CD4-positive, alpha-beta memory T cell (primary cell): ENCODE measurements around the gene LPA. TPM values are rescaled to one million over a fixed set of nuclear protein-coding genes. Genes with fewer than 3 reads are reported as not detected.
"Not testable (repeated sequence)": the region's sequence is repeated elsewhere in the genome, so short reads cannot be mapped to it uniquely, and the experiment has no call there.

Experiments
- CTCF ChIA-PET: fragments of 350-600 bp; sonication (Branson Sonifier 250); formaldehyde crosslinking; loops from one replicate; lab custom pipeline; 2021; ENCODE audit warnings: inconsistent platforms; ENCODE audit not compliant: partially characterized antibody; lab: Charles Lee
- POLR2A ChIA-PET: fragments of 350-600 bp; sonication (Branson Sonifier 250); formaldehyde crosslinking; loops from one replicate; lab custom pipeline; 2021; ENCODE audit not compliant: partially characterized antibody; lab: Charles Lee
- DNase-seq, 5 donors: peaks; one replicate each; pipeline versions ENCODE4 v3.0.0 to v3.0.0-alpha.2; 2020 to 2022; ENCODE audit warnings: mixed read lengths in 1 of 5
- H3K27ac ChIP-seq: one replicate; pipeline ENCODE4 v1.7.0; 2013; ENCODE audit warnings: low read depth, low read length
- H3K27me3 ChIP-seq: 2 replicates; pipeline ENCODE4 v1.7.0; 2013; ENCODE audit warnings: mild to moderate bottlenecking, low read length, moderate library complexity; ENCODE audit not compliant: insufficient read depth
- H3K36me3 ChIP-seq: 2 replicates; pipeline ENCODE4 v1.7.0; 2013; ENCODE audit warnings: mild to moderate bottlenecking, low read length, moderate library complexity; ENCODE audit not compliant: insufficient read depth
- H3K4me1 ChIP-seq: 2 replicates; pipeline ENCODE4 v1.7.0; 2013; ENCODE audit warnings: mild to moderate bottlenecking, low read length, moderate library complexity; ENCODE audit not compliant: insufficient read depth
- H3K4me3 ChIP-seq, 2 donors: one replicate each; pipeline ENCODE4 v1.7.0; 2013; ENCODE audit warnings: low read length in 2 of 2, mild to moderate bottlenecking in 1 of 2
- H3K9me3 ChIP-seq, 2 donors: one replicate each; pipeline ENCODE4 v1.7.0; 2013; ENCODE audit warnings: low read length in 2 of 2, control low read depth in 1 of 2; ENCODE audit not compliant: control insufficient read depth in 1 of 2
- H3K27ac Mint-ChIP-seq, 7 donors: one replicate each; pipeline ENCODE4 v1.8.0; 2020 to 2021; ENCODE audit warnings: mixed read lengths in 7 of 7, mild to moderate bottlenecking in 6 of 7, inconsistent platforms in 3 of 7, moderate library complexity in 3 of 7
- H3K27me3 Mint-ChIP-seq, 2 donors: one replicate each; pipeline ENCODE4 v1.8.0; 2020 to 2021; ENCODE audit warnings: mixed read lengths in 2 of 2
- H3K36me3 Mint-ChIP-seq, 2 donors: one replicate each; pipeline ENCODE4 v1.8.0; 2020 to 2021; ENCODE audit warnings: mixed read lengths in 2 of 2, inconsistent platforms in 1 of 2, mild to moderate bottlenecking in 1 of 2
- H3K4me1 Mint-ChIP-seq, 4 donors: one replicate each; pipeline ENCODE4 v1.8.0; 2020 to 2021; ENCODE audit warnings: mixed read lengths in 4 of 4, mild to moderate bottlenecking in 1 of 4
- H3K4me3 Mint-ChIP-seq, 8 donors: one replicate each; pipeline ENCODE4 v1.8.0; 2020 to 2021; ENCODE audit warnings: mixed read lengths in 8 of 8, mild to moderate bottlenecking in 7 of 8, moderate library complexity in 6 of 8, inconsistent platforms in 3 of 8
- H3K9me3 Mint-ChIP-seq, 8 donors: one replicate each; pipeline ENCODE4 v1.8.0; 2020 to 2021; ENCODE audit warnings: mixed read lengths in 8 of 8, mild to moderate bottlenecking in 5 of 8, inconsistent platforms in 3 of 8, moderate library complexity in 1 of 8
- intact Hi-C: fragments of 100-400 bp; cut with micrococcal nuclease; formaldehyde crosslinking; loops from one replicate; pipeline ENCODE4 v1.15.1; 2023
- polyA plus RNA-seq, 2 donors: library from polyadenylated mRNA; unstranded; fragments of 300-500 nt; fragmentation: Illumina TruSeq; gene quantifications; one replicate each; pipeline ENCODE4 v1.2.3, GENCODE V29; 2021
- total RNA-seq, 2 experiments: library from RNA; stranded (reverse); gene quantifications; one replicate each; pipeline ENCODE4 v1.2.3, GENCODE V29; 2021

LPA gene
- total and polyA plus RNA-seq, 4 experiments from 2014 or later, result not detected

GRCh38 chr6:160695622-160696021 lies 31.5 kb upstream of the LPA start:
- H3K4me3 Mint-ChIP-seq, H3K4me1 Mint-ChIP-seq, H3K36me3 ChIP-seq, POLR2A ChIA-PET, H3K27ac Mint-ChIP-seq, H3K4me3 ChIP-seq, intact Hi-C loops, H3K27me3 Mint-ChIP-seq, H3K9me3 Mint-ChIP-seq, DNase-seq, H3K4me1 ChIP-seq, H3K9me3 ChIP-seq, H3K27me3 ChIP-seq, CTCF ChIA-PET, H3K27ac ChIP-seq, H3K36me3 Mint-ChIP-seq: not testable (repeated sequence)

- H3K27me3 ChIP-seq, H3K9me3 ChIP-seq, H3K36me3 Mint-ChIP-seq, H3K27ac ChIP-seq, H3K27ac Mint-ChIP-seq, intact Hi-C loops, H3K4me1 Mint-ChIP-seq, H3K4me3 ChIP-seq, H3K36me3 ChIP-seq, H3K4me1 ChIP-seq, H3K27me3 Mint-ChIP-seq, H3K9me3 Mint-ChIP-seq, POLR2A ChIA-PET, DNase-seq, CTCF ChIA-PET, H3K4me3 Mint-ChIP-seq: not testable (repeated sequence)
These were observed 30.9 kb upstream of the LPA start for GRCh38 chr6:160695025-160695424.

GRCh38 chr6:160692369-160692959 lies 28.4 kb upstream of the LPA start:
- CTCF ChIA-PET, result no interaction called here
- Mint-ChIP-seq H3K4me3 (no peak overlapping the region), H3K27me3 (peaks cover 0 to 7% of the 10 kb centered on the region in 2 donors)

GRCh38 chr6:160691617-160692016 lies 27.5 kb upstream of the LPA start:
- intact Hi-C loops, result no loop called here
- Mint-ChIP-seq H3K4me3 (no peak overlapping the region), H3K36me3 (no peaks in the 10 kb centered on the region), H3K27me3 (peaks cover 0 to 8% of the 10 kb centered on the region in 2 donors), H3K4me1 (no peaks in the 10 kb centered on the region), H3K9me3 (peaks cover 0 to 6% (median 0%) of the 10 kb centered on the region in 8 donors), H3K27ac (no peak overlapping the region)
- Histone ChIP-seq H3K27ac (no peak overlapping the region), H3K27me3 (no peaks in the 10 kb centered on the region), H3K36me3 (no peaks in the 10 kb centered on the region), H3K9me3 (no peaks in the 10 kb centered on the region), H3K4me1 (no peaks in the 10 kb centered on the region), H3K4me3 (no peak overlapping the region)
- DNase-seq, result no peak
- ChIA-PET POLR2A (no interaction called here), CTCF (no interaction called here)

More at GRCh38 chr6:160692369-160692959, 28.4 kb upstream of the LPA start:
- Mint-ChIP-seq H3K27ac (no peak overlapping the region), H3K9me3 (peaks cover 0 to 6% (median 0%) of the 10 kb centered on the region in 8 donors), H3K36me3 (no peaks in the 10 kb centered on the region), H3K4me1 (no peaks in the 10 kb centered on the region)
- POLR2A ChIA-PET, result no interaction called here
- Histone ChIP-seq H3K4me3 (no peak overlapping the region), H3K27me3 (no peaks in the 10 kb centered on the region), H3K4me1 (no peaks in the 10 kb centered on the region), H3K9me3 (no peaks in the 10 kb centered on the region), H3K27ac (no peak overlapping the region), H3K36me3 (no peaks in the 10 kb centered on the region)
- DNase-seq, result no peak
- intact Hi-C loops, result no loop called here

GRCh38 chr6:160690458-160690857 lies 26.4 kb upstream of the LPA start:
- Histone ChIP-seq H3K36me3 (no peaks in the 10 kb centered on the region), H3K4me1 (no peaks in the 10 kb centered on the region), H3K4me3 (no peak overlapping the region), H3K27ac (no peak overlapping the region), H3K9me3 (no peaks in the 10 kb centered on the region), H3K27me3 (no peaks in the 10 kb centered on the region)
- Mint-ChIP-seq H3K27me3 (peaks cover 0 to 8% of the 10 kb centered on the region in 2 donors), H3K9me3 (peaks cover 0 to 5% (median 0%) of the 10 kb centered on the region in 8 donors), H3K4me3 (no peak overlapping the region), H3K27ac (no peak overlapping the region), H3K4me1 (no peaks in the 10 kb centered on the region), H3K36me3 (no peaks in the 10 kb centered on the region)
- ChIA-PET CTCF (no interaction called here), POLR2A (no interaction called here)
- intact Hi-C loops, result no loop called here
- DNase-seq, result no peak

GRCh38 chr6:160685762-160686450 lies 21.8 kb upstream of the LPA start:
- ChIA-PET POLR2A (no interaction called here), CTCF (no interaction called here)
- no peak for DNase-seq
- H3K27ac ChIP-seq, result no peak overlapping the region
- Mint-ChIP-seq H3K9me3 (peaks cover 0 to 4% (median 0%) of the 10 kb centered on the region in 8 donors), H3K27me3 (peaks cover 0 to 9% of the 10 kb centered on the region in 2 donors), H3K4me1 (no peaks in the 10 kb centered on the region), H3K27ac (peak overlapping the region in 1 of 7 donors; percentile 29), H3K4me3 (no peak overlapping the region), H3K36me3 (no peaks in the 10 kb centered on the region)
- no peak overlapping the region for H3K4me3 ChIP-seq
- no peaks in the 10 kb centered on the region for H3K36me3 ChIP-seq
- no peaks in the 10 kb centered on the region for H3K27me3 ChIP-seq
- H3K4me1 ChIP-seq, result no peaks in the 10 kb centered on the region
- intact Hi-C loops, result no loop called here
- H3K9me3 ChIP-seq, result no peaks in the 10 kb centered on the region

GRCh38 chr6:160685101-160685761 lies 21.2 kb upstream of the LPA start:
- H3K36me3 ChIP-seq, POLR2A ChIA-PET, intact Hi-C loops, H3K4me1 Mint-ChIP-seq, H3K4me1 ChIP-seq, H3K4me3 Mint-ChIP-seq, H3K9me3 ChIP-seq, CTCF ChIA-PET, H3K27me3 ChIP-seq, H3K36me3 Mint-ChIP-seq, DNase-seq, H3K27me3 Mint-ChIP-seq, H3K4me3 ChIP-seq, H3K9me3 Mint-ChIP-seq, H3K27ac ChIP-seq: not testable (repeated sequence)
- peak overlapping the region in 1 of 7 donors; percentile 29 for H3K27ac Mint-ChIP-seq
